HG03066 (cell line): ENCODE data around the gene SLCO1B3.
"Not testable (repeated sequence)": the region's sequence is repeated elsewhere in the genome, so short reads cannot be mapped to it uniquely, and the experiment has no call there.

Experiments used
- ATAC-seq: cut with Tn5 transposase; IDR thresholded peaks from one replicate; pipeline ENCODE4 v1.9.1; 2021; ENCODE audit warnings: low read depth; ENCODE audit not compliant: unreplicated experiment

Gene SLCO1B3, protein sequence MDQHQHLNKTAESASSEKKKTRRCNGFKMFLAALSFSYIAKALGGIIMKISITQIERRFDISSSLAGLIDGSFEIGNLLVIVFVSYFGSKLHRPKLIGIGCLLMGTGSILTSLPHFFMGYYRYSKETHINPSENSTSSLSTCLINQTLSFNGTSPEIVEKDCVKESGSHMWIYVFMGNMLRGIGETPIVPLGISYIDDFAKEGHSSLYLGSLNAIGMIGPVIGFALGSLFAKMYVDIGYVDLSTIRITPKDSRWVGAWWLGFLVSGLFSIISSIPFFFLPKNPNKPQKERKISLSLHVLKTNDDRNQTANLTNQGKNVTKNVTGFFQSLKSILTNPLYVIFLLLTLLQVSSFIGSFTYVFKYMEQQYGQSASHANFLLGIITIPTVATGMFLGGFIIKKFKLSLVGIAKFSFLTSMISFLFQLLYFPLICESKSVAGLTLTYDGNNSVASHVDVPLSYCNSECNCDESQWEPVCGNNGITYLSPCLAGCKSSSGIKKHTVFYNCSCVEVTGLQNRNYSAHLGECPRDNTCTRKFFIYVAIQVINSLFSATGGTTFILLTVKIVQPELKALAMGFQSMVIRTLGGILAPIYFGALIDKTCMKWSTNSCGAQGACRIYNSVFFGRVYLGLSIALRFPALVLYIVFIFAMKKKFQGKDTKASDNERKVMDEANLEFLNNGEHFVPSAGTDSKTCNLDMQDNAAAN

DNA sequence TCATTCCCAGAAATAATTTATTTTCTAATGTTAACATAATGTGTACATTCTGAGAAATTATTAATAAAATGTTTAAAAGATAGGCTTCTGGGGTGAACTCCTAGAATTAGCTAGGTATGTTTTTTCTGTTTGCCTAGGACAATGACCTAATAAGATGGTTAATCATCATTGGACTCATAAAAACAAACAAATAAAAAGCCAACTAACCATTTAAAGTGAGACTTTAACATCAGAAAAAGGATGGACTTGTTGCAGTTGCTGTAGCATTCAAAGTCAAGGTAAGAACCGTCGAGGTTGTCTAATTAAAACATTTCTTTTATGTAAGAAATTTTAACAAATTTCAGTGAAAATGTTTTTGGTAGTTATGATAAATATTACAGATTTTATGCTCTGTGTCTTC, at the start of gene SLCO1B3:
TSS of gene SLCO1B3 (plus strand) at position 219 of the 400 bp plus-strand sequence. CDS start 5,034 bp downstream, outside the sequence.
- no peak for ATAC-seq

DNA sequence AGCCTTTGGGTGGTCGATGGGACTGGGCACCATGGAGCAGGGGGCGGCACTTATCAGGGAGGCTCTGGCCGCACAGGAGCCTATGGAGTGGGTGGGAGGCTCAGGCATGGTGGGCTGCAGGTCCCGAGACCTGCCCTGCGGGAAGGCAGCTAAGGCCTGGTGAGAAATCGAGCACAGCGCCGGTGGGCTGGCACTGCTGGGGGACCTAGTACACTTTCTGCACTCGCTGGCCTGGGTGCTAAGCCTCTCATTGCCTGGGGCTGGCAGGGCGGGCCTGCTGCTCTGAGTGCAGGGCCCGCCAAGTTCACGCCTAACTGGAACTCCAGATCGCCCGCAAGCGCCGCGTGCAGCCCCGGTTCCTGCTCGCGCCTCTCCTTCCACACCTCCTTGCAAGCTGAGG, 33.1 kb upstream of the SLCO1B3 start:
- no peak for ATAC-seq

DNA sequence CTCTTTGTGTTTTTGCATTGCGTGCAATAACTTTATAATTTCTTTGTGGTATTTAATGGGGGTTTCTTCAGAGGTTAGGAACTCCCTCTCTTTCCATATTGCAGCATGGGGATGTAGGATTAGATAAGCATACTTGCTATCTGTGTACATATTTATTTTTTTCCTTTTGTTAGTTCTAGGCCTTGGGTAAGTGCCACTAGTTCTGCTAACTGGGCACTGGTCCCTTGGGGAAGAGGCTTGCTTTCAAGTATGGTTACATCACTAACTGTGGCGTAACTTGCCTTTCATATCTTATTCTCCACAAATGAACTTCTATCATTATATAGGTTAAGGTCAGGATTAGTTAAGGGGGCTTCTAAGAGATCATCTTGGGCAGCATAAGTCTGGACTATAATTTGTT, 31.5 kb upstream of the SLCO1B3 start:
- ATAC-seq: no peak

DNA sequence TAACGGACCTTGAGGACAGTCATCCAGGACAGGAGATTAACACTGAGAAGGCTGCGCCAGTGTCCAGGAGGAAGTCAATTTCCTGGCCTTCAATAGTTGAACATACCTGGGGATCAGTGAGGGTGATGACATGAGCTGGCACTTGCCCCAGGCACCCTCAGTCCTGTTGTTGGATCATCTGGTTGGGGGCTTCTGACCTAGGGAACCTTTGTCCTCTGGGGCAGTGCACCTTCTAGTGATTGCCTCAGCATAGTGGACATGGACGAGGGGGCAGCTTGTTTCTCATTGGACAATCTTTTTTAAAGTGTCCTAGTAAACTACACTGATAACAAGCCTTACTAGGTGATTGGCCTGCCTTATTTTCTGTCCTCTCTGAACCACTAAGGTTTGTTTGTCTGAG, 30.5 kb upstream of the SLCO1B3 start:
- ATAC-seq: not testable (repeated sequence)

DNA sequence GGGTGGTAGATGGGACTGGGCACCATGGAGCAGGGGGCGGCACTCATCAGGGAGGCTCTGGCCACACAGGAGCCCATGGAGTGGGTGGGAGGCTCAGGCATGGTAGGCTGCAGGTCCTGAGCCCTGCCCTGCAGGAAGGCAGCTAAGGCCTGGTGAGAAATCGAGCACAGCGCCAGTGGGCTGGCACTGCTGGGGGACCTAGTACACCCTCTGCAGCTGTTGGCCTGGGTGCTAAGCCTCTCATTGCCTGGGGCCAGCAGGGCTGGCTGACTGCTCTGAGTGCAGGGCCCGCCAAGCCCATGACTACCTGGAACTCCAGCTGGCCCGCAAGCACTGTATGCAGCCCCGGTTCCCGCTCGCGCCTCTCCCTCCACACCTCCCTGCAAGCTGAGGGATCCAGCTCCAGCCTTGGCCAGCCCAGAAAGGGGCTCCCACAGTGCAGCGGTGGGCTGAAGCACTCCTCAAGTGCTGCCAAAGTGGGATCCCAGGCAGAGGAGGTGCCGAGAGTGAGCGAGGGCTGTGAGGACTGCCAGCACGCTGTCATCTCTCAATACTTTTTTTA, 26.6 kb upstream of the SLCO1B3 start:
- ATAC-seq: not testable (repeated sequence)

DNA sequence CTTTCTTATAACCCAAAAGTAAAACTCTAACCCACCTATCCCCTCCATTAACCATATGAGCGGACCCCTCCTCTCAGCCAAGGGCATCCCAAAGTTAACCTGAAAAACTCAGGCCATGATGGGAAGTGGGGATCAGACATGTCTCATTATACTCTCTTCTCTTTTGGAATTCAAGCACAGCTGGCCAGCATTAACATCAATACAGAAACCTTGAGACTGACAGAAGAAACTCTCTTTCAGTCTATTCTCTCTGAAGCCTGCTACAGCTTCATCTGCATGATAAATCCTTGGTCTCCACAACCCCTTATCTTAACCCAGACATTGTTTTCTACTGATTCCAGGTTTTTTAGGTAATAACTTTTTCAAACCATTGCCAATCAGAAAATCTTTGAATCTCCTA, 17.5 kb upstream of the SLCO1B3 start:
- ATAC-seq: no peak

DNA sequence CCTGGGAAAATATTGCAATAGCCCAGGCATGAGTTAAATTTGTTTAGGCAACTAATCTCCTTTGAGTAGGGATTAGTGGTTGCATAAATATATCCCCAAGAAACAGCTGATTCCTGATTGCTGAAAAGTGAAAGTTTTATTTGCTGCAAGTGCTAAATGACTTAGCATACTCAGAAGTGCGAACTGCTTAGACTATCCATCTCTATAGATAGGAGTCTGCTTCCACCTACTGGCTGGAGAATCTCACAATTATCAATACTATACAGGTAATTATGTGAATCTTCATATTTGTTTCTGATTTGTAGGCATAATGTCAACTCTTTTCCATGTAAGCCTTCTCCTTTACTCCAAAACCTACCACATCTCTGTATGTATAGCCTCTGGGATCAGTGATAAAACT, 12.0 kb upstream of the SLCO1B3 start:
- no peak for ATAC-seq

DNA sequence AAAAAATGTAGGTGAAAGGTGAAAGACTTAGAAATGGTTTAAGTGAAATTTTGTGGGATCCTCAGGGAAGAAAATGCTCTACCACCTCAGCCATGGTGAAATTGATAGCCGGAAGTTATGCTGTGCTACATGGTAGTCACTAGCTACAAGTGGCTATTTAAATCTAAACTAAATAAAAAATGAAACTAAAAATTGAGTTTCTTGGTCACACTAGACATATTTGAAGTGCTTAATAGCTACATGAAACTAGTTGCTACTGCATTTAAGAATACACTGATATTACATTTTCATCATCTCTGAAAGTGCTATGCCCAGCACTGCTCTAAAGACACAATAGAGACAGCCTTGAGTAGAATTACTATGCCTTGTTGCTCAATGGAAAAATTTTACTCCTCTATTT, 10.3 kb upstream of the SLCO1B3 start:
- ATAC-seq: no peak

DNA sequence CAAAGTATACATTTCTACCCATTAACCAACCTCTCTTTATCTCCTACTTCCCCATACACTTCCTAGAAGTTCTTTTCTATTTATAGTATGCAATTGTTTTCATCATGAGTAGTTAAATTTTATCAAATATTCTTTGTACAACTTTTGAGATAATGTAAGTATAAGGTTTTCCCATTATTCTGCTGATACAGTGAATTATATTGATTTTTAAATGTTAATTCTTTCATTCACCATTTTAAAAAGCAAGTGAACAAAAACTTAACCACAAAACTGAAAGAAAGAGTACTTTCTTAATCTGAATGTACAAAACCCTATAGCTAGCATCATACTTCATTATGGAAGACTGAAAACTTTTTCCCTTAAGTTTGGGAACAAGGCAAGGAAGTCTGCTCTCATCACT, 9.5 kb upstream of the SLCO1B3 start:
- ATAC-seq: no peak

DNA sequence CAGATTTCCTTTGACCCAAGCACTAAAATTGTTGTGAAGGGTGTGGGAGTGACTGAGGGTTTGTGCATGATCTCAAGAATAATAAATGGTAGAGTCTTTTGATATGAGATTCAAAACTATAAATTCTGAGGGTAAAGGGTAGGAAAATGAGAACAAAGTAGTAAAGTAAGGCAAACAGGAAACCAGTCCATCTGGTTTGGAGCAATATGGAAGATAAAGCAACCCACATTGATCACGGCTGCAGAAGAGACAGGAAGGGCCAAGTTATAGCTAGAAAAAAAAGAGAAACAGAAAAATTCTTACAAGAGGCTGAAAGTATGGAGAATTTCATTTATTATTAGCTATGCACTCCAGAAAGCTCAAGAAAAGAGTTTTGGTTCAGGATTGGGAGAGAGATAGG, 4.6 kb upstream of the SLCO1B3 start:
- no peak for ATAC-seq

DNA sequence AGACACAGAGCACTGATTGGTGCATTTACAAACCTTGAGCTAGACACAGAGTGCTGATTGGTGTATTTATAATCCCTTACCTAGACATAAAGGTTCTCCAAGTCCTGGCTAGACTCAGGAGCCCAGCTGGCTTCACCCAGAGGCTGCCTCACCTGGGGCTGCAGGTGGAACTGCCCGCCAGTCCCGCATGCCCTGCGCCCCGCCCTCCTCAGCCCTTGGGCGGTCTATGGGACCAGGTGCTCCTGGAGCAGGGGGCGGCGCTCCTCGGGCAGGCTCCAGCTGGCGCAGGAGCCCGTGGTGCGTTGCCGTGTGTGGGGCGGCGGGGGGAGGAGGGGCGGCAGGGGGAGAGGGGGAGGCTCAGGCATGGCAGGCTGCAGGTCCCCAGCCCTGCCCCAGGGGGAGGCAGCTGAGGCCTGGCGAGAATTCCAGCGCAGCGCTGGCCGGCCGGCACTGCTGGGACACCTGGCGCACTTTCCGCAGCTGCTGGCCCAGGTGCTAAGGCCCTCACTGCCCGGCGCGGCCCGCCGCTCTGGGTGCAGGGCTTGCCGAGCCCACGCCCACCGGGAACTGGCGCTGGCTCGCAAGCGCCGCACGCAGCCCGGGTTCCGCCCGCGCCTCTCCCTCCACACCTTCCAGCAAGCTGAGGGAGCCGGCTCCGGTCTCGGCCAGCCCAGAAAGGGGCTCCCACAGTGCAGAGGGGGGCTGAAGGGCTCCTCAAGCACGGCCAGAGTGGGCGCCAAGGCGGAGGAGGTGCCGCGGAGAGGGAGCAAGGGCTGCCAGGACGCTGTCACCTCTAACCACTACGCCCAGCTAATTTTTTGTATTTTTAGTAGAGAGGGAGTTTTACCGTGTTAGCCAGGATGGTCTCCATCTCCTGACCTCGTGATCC, 3.1 kb upstream of the SLCO1B3 start:
- ATAC-seq: no peak

DNA sequence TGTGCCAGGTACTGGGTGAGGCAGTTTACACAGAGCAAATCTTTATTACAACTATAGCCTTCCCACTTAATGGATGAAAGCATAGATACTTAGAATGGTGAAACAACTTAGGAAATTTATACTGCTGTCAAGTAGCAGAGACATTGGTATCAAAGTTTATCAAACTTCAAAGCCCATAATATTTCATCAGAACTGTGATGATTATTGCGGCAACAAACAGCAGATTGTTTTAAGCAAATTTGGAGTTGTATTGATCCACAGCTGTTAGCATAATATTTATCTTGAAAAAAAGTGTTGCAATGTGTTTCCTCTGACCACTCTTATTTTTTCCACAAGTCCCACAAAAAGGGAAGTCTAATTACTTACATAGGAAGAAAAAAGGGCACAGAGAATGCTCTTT, 2.0 kb upstream of the SLCO1B3 start:
- no peak for ATAC-seq

DNA sequence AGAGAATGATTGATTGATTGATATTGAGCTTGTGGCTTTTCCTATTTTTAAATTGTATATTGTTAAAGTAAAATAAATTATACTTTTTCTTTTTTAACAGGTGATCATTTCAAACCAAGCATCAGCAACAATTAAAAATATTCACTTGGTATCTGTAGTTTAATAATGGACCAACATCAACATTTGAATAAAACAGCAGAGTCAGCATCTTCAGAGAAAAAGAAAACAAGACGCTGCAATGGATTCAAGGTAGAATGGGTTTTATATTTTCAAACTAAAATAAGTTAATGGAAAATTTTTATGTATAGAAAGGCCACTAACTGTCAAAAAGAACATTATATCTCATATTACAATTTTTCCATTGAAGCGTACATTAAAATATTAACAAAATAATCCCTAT, 5.1 kb downstream of the SLCO1B3 start:
- no peak for ATAC-seq

DNA sequence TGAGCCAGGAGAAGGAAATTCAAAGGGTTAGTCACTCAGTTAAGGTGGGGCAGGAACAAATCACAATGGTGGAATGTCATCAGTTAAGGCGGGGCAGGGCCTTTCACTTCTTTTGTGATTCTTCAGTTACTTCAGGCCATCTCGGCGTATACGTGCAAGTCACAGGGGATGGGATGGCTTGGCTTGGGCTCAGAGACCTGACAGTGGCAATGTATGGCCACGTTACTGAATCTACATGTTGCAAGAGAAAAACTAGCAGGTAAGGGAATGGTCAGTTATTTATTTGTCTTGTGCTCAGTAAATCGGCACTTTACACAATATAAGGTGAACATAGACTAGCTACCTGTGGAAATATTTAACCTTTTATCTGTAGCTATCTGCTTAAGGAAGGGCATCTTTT, 11.9 kb downstream of the SLCO1B3 start:
- ATAC-seq: no peak

DNA sequence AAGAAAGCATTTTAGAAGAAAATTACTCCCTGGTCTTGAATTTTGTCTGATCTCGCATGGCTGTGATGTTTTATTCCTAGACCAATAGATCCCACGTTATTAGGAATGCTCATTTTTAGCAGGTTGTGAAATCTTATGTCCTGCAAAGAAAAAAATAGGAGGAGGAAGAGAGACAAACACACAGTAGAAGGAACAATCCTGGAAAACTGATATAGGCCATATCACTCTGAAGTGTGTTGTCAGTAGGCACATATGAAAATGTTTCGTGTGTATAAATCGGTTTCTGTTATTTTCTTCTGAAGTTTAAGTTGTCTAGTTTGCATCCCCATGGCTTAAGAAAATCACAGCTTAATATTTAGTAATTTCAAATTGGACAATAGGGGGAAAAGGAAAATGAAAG, 12.4 kb downstream of the SLCO1B3 start:
- no peak for ATAC-seq

DNA sequence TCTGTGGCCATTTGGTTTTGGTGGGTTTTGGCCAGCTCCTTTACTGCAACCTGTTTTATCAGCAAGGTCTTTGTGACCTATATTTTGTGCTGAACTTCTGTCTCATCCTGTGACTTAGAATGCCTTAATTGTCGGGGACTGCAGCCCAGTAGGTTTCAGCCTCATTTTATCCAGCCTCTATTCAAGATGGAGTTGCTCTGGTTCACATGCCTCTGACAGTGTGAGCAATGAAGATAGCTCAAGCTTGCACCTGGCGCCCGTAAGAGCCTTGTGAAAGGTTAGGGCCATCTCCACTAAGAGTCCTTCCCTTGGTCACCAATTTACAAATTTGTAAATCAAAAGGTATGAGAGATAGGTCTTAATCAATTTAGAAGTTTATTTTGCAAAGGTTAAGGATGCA, 19.4 kb downstream of the SLCO1B3 start:
- no peak for ATAC-seq

DNA sequence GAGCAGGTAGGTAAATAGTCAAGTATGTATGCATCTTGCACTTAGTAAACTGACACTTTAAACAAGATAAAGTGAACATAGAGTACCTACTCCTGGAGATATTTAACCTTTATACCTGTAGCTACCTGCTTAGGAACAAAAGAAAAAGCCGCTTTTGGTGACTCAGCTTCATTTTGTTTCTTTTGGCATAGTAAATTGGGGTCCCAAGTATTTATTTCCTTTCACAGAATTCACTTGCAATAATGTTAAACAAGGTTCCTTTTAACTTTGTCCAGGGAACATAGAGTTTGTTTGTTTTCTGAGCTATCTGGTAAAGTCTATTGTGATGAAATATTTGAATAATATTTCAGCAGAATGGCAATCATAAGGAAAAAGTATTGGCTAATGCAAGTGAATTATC, 20.0 kb downstream of the SLCO1B3 start:
- ATAC-seq: no peak

DNA sequence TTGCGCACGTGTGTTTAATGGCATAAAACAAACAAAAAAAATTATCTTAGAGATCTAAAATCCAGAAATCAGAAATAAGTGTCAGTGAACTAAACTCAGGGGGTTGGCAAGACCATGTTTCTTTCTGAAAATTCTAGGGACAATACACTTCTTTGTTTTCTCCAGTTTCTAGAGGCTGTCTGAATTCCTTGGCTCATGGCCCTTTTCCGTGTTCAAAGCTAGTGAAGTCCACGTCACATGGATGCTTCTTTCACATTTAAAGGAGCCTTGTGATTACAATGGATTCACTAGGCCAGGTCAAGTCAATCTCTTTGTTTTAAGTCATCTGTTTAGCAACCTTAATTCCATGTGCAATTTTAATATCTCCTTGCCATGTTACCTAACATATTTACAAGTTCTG, 22.4 kb downstream of the SLCO1B3 start:
- no peak for ATAC-seq

DNA sequence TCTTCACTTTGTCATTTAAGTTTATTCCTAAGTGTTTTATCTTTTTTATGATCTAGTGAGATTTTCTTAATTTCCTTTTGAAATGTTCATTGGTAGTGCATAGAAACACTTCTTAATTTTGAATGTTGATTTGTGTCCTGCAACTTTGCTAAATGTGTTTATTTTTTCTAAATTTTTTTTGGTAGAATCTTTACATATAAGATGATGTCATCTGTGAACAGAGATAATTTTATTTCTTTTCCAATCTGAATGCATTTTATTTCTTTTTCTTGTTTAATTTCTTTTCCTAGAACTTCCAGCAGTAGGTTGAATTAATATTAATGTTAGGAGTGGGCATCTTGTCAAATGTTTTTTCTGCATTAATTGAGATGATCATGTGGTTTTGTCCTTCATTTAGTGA, 42.1 kb downstream of the SLCO1B3 start:
- ATAC-seq: no peak

DNA sequence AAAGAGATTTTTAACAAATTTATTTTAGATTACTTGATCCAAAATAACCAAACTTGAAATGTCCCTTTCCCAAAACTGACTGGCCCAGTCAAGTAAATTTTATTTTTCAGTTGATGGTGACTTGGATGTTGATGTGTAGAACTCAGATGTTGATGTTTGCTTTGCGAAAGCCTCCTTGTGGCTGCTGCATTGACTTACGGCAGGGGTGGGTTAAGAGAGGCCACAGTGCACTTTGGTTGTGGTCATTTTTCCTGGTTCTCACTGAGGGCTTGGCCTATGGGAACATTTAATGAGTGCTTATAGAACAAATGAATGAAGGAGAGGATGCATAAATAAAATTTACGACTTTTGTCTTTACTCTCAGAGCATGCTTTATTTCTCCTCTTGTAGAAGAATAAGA, 52.6 kb downstream of the SLCO1B3 start:
- ATAC-seq: no peak

DNA sequence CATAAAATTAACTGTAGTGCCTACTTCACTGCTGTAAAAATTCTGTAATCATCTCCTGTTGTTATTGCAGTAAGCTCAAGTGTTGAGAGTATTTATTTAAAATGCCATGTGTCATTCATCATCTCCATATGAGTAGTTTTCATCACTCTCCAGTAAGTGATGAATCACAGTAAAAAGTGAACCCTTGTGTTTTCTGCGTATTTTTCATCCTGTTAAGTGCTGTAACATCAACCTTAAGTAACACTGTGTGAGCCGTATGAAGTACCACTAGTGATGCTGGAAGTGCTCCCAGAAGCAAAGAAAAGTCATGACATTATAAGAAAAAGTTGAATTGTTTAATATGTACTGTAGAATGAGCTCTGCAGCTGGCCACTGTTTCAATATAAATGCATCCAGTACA, 55.4 kb downstream of the SLCO1B3 start:
- no peak for ATAC-seq
